Duodenal mucosa (tissue), 2 donors: ENCODE measurements around the gene REV3L.
A peak's percentile ranks its signal among the peaks of the same experiment; 100 is the strongest.

Experiments used
- H3K27ac ChIP-seq: one replicate; pipeline ENCODE4 v1.7.0; 2013; ENCODE audit warnings: low read depth, low read length
- H3K27me3 ChIP-seq, 2 donors: one replicate each; pipeline ENCODE4 v1.7.0; 2013; ENCODE audit warnings: low read length in 2 of 2, control low read depth in 1 of 2; ENCODE audit not compliant: insufficient read depth in 2 of 2, control insufficient read depth in 1 of 2
- H3K36me3 ChIP-seq, 2 donors: one replicate each; pipeline ENCODE4 v1.7.0; 2013; ENCODE audit warnings: low read length in 2 of 2, control low read depth in 1 of 2; ENCODE audit not compliant: insufficient read depth in 2 of 2, control insufficient read depth in 1 of 2
- H3K4me1 ChIP-seq, 2 donors: one replicate each; pipeline ENCODE4 v1.7.0; 2013; ENCODE audit warnings: low read length in 2 of 2, control low read depth in 1 of 2; ENCODE audit not compliant: insufficient read depth in 2 of 2, control insufficient read depth in 1 of 2
- H3K4me3 ChIP-seq, 2 donors: one replicate each; pipeline ENCODE4 v1.7.0; 2013; ENCODE audit warnings: low read length in 2 of 2, low read depth in 1 of 2
- H3K9ac ChIP-seq, 2 donors: one replicate each; pipeline ENCODE4 v1.7.0; 2013; ENCODE audit warnings: low read length in 2 of 2, low read depth in 1 of 2
- H3K9me3 ChIP-seq, 2 donors: one replicate each; pipeline ENCODE4 v1.7.0; 2013; ENCODE audit warnings: low read length in 2 of 2, control low read depth in 1 of 2; ENCODE audit not compliant: control insufficient read depth in 1 of 2

REV3L gene, protein sequence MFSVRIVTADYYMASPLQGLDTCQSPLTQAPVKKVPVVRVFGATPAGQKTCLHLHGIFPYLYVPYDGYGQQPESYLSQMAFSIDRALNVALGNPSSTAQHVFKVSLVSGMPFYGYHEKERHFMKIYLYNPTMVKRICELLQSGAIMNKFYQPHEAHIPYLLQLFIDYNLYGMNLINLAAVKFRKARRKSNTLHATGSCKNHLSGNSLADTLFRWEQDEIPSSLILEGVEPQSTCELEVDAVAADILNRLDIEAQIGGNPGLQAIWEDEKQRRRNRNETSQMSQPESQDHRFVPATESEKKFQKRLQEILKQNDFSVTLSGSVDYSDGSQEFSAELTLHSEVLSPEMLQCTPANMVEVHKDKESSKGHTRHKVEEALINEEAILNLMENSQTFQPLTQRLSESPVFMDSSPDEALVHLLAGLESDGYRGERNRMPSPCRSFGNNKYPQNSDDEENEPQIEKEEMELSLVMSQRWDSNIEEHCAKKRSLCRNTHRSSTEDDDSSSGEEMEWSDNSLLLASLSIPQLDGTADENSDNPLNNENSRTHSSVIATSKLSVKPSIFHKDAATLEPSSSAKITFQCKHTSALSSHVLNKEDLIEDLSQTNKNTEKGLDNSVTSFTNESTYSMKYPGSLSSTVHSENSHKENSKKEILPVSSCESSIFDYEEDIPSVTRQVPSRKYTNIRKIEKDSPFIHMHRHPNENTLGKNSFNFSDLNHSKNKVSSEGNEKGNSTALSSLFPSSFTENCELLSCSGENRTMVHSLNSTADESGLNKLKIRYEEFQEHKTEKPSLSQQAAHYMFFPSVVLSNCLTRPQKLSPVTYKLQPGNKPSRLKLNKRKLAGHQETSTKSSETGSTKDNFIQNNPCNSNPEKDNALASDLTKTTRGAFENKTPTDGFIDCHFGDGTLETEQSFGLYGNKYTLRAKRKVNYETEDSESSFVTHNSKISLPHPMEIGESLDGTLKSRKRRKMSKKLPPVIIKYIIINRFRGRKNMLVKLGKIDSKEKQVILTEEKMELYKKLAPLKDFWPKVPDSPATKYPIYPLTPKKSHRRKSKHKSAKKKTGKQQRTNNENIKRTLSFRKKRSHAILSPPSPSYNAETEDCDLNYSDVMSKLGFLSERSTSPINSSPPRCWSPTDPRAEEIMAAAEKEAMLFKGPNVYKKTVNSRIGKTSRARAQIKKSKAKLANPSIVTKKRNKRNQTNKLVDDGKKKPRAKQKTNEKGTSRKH (N-terminal part only)

DNA sequence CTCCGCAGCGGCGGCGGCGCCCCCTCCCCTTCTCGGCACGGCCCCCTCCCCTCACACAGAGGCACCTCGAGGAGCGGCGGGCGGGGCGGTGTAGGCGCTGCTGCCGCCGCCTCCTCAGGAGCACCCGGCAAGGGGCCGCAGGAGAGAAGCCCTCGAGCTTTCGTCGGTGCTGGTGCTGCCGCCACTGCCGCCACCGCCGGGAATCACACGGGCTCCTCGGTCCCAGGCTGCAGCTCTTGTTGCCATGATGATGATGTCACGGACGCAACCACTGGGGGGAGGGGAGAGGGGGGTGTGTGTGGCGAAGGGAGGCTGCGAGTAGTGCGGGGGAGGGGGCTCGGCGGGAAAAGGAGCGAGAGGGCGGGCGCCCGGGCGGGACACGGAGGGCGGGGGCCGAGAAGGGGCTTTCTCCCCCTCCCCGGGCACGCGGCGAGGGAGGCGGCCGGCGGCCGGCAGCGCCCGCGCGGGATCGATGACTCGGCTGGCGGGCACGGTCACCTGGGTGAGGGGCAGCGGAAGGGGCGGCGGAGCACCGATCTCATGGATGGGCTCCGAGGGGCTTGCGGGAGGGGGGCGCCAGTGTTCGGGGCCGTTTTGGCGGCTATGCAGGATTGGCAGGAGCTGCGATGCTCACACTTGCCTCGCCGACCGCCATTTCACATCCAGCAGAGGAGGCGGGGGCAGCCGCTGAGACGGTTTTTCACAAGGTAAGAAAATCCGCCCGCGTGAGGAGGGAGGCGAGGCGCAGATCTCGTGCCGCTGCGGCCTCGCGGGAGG lies at the start of gene REV3L:
TSS of gene REV3L (minus strand) at position 260 of the 777 bp plus-strand sequence. CDS start 330 bp downstream, outside the sequence.
- Histone ChIP-seq H3K27me3 (no peaks in the 10 kb centered on the region), H3K9me3 (no peaks in the 10 kb centered on the region), H3K27ac (peak within 1 kb of the TSS; percentile 99), H3K9ac (peak within 1 kb of the TSS; percentile 69 to 88), H3K36me3 (no peaks in the 10 kb centered on the region), H3K4me1 (peaks cover 10 to 22% of the 10 kb centered on the region in 2 donors), H3K4me3 (peak within 1 kb of the TSS; percentile 83 to 90)

DNA sequence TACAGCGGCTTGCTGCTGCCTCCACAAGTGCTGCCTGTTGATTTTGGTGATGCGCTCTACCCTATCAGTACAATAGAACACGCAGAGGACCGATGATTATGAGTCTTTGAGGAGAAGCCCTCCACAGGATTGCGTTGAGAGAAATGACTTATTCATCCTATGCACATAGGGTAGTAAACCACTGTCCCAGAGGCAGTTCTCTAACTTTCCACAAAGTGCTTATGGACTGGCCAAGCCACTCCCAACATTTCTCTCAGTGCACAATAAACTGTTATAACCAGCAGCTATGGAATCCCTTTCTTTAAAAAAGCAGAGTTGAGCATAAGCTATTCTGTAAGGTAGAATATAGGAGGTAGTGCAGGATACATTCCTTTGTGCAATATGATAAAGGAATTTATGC lies 48.2 kb upstream of the REV3L start:
- no peak overlapping the region for H3K27ac ChIP-seq

DNA sequence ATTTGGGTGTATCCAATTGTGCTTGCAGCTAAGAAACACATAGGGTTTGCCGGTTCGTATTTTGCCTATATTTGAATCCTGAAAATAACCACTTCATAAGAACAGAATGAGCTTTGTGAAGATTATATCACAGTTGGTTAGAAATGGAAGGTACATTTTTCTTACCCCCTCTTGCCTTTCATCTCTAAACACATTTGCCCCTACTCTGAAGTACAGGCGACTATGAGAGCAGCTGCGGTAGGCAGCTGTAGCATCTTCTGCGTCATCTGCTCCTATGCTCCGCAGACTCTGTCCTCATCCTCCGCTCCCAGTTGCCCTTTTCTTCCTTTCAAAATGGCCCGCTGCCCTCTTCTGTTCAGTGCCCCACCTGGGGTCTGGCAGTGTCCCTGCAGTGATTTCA lies 47.6 kb upstream of the REV3L start:
- Histone ChIP-seq H3K27ac (no peak overlapping the region), H3K9ac (no peak overlapping the region), H3K27me3 (no peaks in the 10 kb centered on the region)

More for the DNA sequence above, 48.2 kb upstream of the REV3L start:
- no peak overlapping the region for H3K9ac ChIP-seq
- H3K27me3 ChIP-seq: no peaks in the 10 kb centered on the region
- H3K9me3 ChIP-seq: no peaks in the 10 kb centered on the region
- no peak overlapping the region for H3K4me3 ChIP-seq
- H3K4me1 ChIP-seq: peaks cover 13 to 24% of the 10 kb centered on the region in 2 donors
- H3K36me3 ChIP-seq: no peaks in the 10 kb centered on the region

DNA sequence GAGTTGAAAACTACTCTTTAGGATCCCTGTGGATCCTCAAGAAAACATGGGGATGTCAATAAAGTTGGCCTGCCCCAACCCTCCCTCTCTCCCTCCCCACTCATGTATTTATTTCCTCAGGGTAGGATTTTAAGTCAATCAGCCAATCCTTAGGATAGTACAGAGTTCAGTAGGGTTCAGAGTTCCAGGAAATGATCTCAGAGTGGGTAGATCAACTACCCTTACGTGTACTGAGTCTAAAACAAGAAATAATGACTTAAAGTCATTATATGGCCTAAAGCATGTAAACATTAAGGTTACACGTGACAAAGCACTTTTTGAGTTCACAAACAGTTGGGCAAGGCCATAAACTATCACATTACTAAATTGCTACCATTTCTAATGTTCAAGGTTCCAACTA lies 47.2 kb upstream of the REV3L start:
- Histone ChIP-seq H3K27ac (no peak overlapping the region), H3K4me3 (no peak overlapping the region), H3K9me3 (no peaks in the 10 kb centered on the region), H3K36me3 (no peaks in the 10 kb centered on the region), H3K27me3 (no peaks in the 10 kb centered on the region), H3K9ac (no peak overlapping the region), H3K4me1 (peaks cover 8 to 17% of the 10 kb centered on the region in 2 donors)

More for the DNA sequence above, 47.6 kb upstream of the REV3L start:
- Histone ChIP-seq H3K4me1 (peaks cover 10 to 21% of the 10 kb centered on the region in 2 donors), H3K4me3 (no peak overlapping the region), H3K9me3 (no peaks in the 10 kb centered on the region), H3K36me3 (no peaks in the 10 kb centered on the region)

DNA sequence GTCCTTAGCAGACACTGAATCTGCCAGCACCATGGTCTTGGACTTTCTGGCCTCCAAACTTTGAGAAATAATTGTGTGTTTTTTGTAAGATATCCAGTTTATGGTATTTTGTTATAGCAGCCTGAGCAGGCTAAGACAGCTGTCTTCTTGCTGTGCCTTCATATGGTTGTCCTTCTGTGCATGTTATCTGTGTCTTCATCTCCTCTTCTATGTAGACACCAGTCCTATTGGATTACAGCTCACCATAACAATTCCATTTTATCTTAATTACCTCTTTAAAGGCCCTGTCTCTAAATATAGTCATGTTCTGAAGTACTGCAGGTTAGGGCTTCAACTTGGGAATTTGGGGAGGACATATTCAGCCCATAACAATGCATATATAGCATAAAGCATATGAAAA lies 44.3 kb upstream of the REV3L start:
- H3K27ac ChIP-seq: no peak overlapping the region
- no peak overlapping the region for H3K4me3 ChIP-seq
- H3K27me3 ChIP-seq: no peaks in the 10 kb centered on the region
- H3K9ac ChIP-seq: no peak overlapping the region
- H3K4me1 ChIP-seq: peaks cover 0 to 10% of the 10 kb centered on the region in 2 donors
- H3K36me3 ChIP-seq: no peaks in the 10 kb centered on the region
- H3K9me3 ChIP-seq: no peaks in the 10 kb centered on the region

DNA sequence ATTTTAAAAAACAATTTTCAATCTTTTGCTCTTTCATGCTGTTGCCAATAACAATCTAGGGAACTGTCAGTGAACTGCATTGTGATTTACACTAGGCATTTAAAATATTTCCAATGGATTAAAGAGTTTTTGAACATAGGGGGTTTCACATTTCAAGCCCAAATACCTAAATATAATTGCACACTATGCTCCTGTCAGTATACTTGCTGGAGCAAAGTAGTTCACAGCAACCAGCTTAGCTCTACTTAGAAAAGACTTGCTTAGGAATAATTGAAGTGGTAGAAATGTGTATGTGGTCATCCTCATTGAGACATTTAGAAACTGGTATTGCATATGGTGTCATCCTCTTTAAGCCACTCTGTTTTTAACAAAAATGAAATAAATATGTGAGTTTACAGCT lies 41.7 kb upstream of the REV3L start:
- Histone ChIP-seq H3K4me3 (no peak overlapping the region), H3K9me3 (no peaks in the 10 kb centered on the region), H3K36me3 (no peaks in the 10 kb centered on the region), H3K27ac (no peak overlapping the region), H3K9ac (no peak overlapping the region), H3K4me1 (no peaks in the 10 kb centered on the region), H3K27me3 (no peaks in the 10 kb centered on the region)

DNA sequence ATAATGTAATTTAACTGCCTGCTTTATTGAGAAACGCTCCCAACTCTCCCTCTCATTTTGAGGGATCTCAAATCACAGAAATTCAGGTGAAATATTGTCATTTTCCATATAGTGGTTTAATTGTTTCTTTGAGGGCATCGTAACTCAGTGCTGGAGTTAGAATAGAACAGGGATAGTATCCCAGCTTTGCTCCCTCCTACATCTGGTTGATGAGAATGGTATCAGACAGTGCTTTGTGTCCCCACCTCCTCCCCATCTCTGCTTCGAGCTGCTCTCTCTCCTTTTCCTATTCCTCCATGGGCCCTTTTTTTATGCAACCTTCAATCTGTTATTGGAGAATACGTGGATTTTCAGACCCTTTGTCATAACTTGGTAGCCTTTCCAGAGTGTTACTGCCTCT lies 41.2 kb upstream of the REV3L start:
- Histone ChIP-seq H3K27me3 (no peaks in the 10 kb centered on the region), H3K4me3 (no peak overlapping the region), H3K4me1 (no peaks in the 10 kb centered on the region), H3K27ac (no peak overlapping the region), H3K9me3 (no peaks in the 10 kb centered on the region), H3K9ac (no peak overlapping the region), H3K36me3 (no peaks in the 10 kb centered on the region)

DNA sequence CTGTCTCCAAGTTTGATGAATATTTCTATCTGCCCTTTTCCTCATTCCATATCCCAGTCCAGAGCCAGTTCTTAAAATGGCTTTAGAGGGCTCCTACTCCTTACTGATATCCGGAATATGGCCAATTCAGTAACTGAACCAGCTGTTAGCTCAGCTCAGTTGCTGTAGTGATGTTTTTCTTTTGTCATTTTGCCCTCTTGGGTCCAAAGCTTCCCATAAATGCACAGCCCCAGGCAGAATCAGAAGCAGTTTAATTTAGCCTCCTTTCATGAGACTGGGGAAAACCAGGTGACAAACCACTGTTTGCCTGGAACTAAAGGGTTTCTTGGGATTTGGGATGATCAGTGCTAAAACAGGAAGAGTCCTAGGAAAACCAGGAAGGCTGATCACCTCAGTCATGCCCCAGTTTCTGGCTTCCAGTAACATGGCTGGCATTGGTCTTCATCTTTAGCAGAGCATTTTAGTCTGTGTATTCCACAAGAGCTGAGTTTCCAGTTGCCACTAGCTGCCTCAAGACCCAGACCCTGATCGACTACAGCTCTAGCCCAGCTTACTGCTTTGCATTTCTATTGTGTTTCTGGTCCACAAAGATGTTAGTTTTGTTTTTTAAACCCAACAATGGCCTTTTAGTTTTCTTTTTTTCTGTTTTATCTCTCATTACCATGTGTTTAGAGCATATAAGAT lies 40.6 kb upstream of the REV3L start:
- H3K27me3 ChIP-seq: no peaks in the 10 kb centered on the region
- H3K9me3 ChIP-seq: no peaks in the 10 kb centered on the region
- no peaks in the 10 kb centered on the region for H3K4me1 ChIP-seq
- no peak overlapping the region for H3K4me3 ChIP-seq
- H3K9ac ChIP-seq: no peak overlapping the region
- H3K36me3 ChIP-seq: no peaks in the 10 kb centered on the region
- H3K27ac ChIP-seq: no peak overlapping the region

DNA sequence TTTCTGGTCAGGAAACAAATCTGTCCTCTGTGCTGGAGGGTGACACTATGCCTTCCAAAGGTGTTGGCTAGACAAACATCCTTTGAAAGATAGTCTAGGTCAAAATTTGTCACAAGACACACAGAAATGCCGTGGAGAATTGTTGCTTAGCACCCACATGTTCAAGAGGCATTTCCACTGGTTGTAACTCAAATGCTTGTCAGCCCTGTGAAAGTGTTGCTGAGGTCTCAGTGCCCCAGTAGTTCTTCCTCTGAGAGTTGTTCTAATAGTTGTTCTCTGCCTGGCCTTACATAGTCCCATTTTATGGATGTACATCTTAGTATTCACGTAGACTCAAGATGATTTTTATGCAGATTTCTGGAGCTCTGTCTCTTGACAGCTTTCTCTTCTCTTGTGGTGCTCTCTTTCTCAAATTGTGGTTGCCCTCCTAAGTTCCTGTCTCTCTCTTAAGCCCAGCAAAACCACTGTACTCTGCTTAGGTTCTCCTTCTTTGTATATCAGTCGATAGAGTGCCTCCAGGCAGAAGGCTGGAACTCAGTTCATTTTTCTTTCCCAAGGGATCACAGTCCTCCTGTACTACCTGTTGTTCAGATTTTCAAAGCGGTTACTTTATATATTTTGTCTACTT lies 39.5 kb upstream of the REV3L start:
- Histone ChIP-seq H3K9ac (no peak overlapping the region), H3K27me3 (no peaks in the 10 kb centered on the region), H3K27ac (no peak overlapping the region), H3K4me1 (no peaks in the 10 kb centered on the region), H3K36me3 (no peaks in the 10 kb centered on the region), H3K9me3 (no peaks in the 10 kb centered on the region), H3K4me3 (no peak overlapping the region)
